WTC11 (cell line): ENCODE data around the gene EIF3M. TPM values are rescaled to one million over a fixed set of nuclear protein-coding genes. Genes with fewer than 3 reads are reported as not detected.

Experiments used
- ATAC-seq: fragments of 200-7000 bp; cut with Tn5 transposase; 2 replicates; pipeline ENCODE4 v1.10.0; 2021; ENCODE audit warnings: mild to moderate bottlenecking, moderate library complexity
- Bru-seq: library from RNA; stranded (reverse); fragments of 400-500 nt; gene quantifications from one replicate; lab custom pipeline; 2021; lab: Mats Ljungman, UMichigan
- CTCF ChIA-PET: fragments of 300-600 bp; sonication (Branson Sonifier 250); formaldehyde crosslinking; loops from one replicate; lab custom pipeline; 2021; ENCODE audit warnings: antibody characterized with exemption; lab: Charles Lee
- POLR2A ChIA-PET: fragments of 350-600 bp; sonication (Branson Sonifier 250); formaldehyde crosslinking; loops from one replicate; lab custom pipeline; 2021; ENCODE audit warnings: antibody characterized with exemption; lab: Charles Lee
- DNase-seq: peaks from one replicate; pipeline ENCODE4 v3.0.0; 2021; ENCODE audit warnings: low spot score
- H3K27ac Mint-ChIP-seq: 2 replicates; pipeline ENCODE4 v1.8.0; 2021; ENCODE audit warnings: mixed read lengths
- H3K27me3 Mint-ChIP-seq: 2 replicates; pipeline ENCODE4 v1.8.0; 2021; ENCODE audit warnings: low read depth, mild to moderate bottlenecking, moderate library complexity, mixed read lengths
- H3K36me3 Mint-ChIP-seq: 2 replicates; pipeline ENCODE4 v1.8.0; 2021; ENCODE audit warnings: mixed read lengths
- H3K4me1 Mint-ChIP-seq: 2 replicates; pipeline ENCODE4 v1.8.0; 2022; ENCODE audit warnings: mixed read lengths
- H3K4me3 Mint-ChIP-seq: 2 replicates; pipeline ENCODE4 v1.8.0; 2021; ENCODE audit warnings: mild to moderate bottlenecking, moderate library complexity, mixed read lengths
- H3K9me3 Mint-ChIP-seq: 2 replicates; pipeline ENCODE4 v1.8.0; 2021; ENCODE audit warnings: mixed read lengths
- ARID4B ChIP-seq: sonication (generic); formaldehyde crosslinking; IDR thresholded peaks from 2 replicates; pipeline ENCODE4 v1.8.0; 2023; ENCODE audit warnings: missing genetic modification reagents, mild to moderate bottlenecking, borderline replicate concordance
- ATF2 ChIP-seq: sonication (generic); formaldehyde crosslinking; IDR thresholded peaks from 2 replicates; pipeline ENCODE4 v1.8.1; 2022; ENCODE audit warnings: low read depth, missing genetic modification reagents, borderline replicate concordance
- E2F4 ChIP-seq: sonication (generic); formaldehyde crosslinking; IDR thresholded peaks from 2 replicates; pipeline ENCODE4 v1.8.1; 2022; ENCODE audit warnings: low read depth, mild to moderate bottlenecking, moderate library complexity, missing genetic modification reagents, borderline replicate concordance
- E2F5 ChIP-seq: sonication (generic); formaldehyde crosslinking; IDR thresholded peaks from 2 replicates; pipeline ENCODE4 v1.8.1; 2022; ENCODE audit warnings: mild to moderate bottlenecking, moderate library complexity, missing genetic modification reagents
- FOXP1 ChIP-seq: sonication (generic); formaldehyde crosslinking; IDR thresholded peaks from 2 replicates; pipeline ENCODE4 v1.8.0; 2022; ENCODE audit warnings: missing genetic modification reagents, mild to moderate bottlenecking, moderate library complexity, borderline replicate concordance
- FOXP4 ChIP-seq: sonication (generic); formaldehyde crosslinking; IDR thresholded peaks from 2 replicates; pipeline ENCODE4 v1.8.0; 2022; ENCODE audit warnings: mild to moderate bottlenecking, missing genetic modification reagents
- GABPB1 ChIP-seq: sonication (generic); formaldehyde crosslinking; IDR thresholded peaks from 2 replicates; pipeline ENCODE4 v1.8.1; 2023; ENCODE audit warnings: mild to moderate bottlenecking, missing genetic modification reagents
- HMGXB4 ChIP-seq: sonication (generic); formaldehyde crosslinking; IDR thresholded peaks from 2 replicates; pipeline ENCODE4 v1.8.1; 2023; ENCODE audit warnings: mild to moderate bottlenecking, moderate library complexity, missing genetic modification reagents
- MAX ChIP-seq: sonication (generic); formaldehyde crosslinking; IDR thresholded peaks from 2 replicates; pipeline ENCODE4 v1.8.0; 2022; ENCODE audit warnings: mild to moderate bottlenecking, missing genetic modification reagents
- MXD4 ChIP-seq: fragments of 250-450 bp; sonication (Bioruptor Pico); IDR thresholded peaks from 2 replicates; pipeline ENCODE4 v1.8.0; 2021; ENCODE audit warnings: mild to moderate bottlenecking, moderate library complexity, borderline replicate concordance
- MYBL2 ChIP-seq: sonication (generic); formaldehyde crosslinking; IDR thresholded peaks from 2 replicates; pipeline ENCODE4 v1.8.1; 2023; ENCODE audit warnings: mild to moderate bottlenecking, moderate library complexity, missing genetic modification reagents
- NFATC4 ChIP-seq: fragments of 250-450 bp; sonication (Bioruptor Pico); IDR thresholded peaks from 2 replicates; pipeline ENCODE4 v1.9.0; 2021; ENCODE audit warnings: mild to moderate bottlenecking
- NFE2L1 ChIP-seq: sonication (generic); formaldehyde crosslinking; IDR thresholded peaks from 2 replicates; pipeline ENCODE4 v1.8.1; 2023; ENCODE audit warnings: missing genetic modification reagents
- NR3C1 ChIP-seq: sonication (generic); formaldehyde crosslinking; conservative IDR thresholded peaks from 2 replicates; pipeline ENCODE4 v1.8.1; 2023; ENCODE audit warnings: low read depth, mild to moderate bottlenecking, missing genetic modification reagents
- RELA ChIP-seq: sonication (generic); formaldehyde crosslinking; IDR thresholded peaks from 2 replicates; pipeline ENCODE4 v1.8.1; 2022; ENCODE audit warnings: missing genetic modification reagents, mild to moderate bottlenecking, borderline replicate concordance
- TEAD1 ChIP-seq: sonication (generic); formaldehyde crosslinking; IDR thresholded peaks from 2 replicates; pipeline ENCODE4 v1.8.0; 2022; ENCODE audit warnings: mild to moderate bottlenecking, missing genetic modification reagents
- ZNF281 ChIP-seq: sonication (generic); formaldehyde crosslinking; IDR thresholded peaks from 2 replicates; pipeline ENCODE4 v1.8.0; 2023; ENCODE audit warnings: mild to moderate bottlenecking, missing genetic modification reagents
- ZNF396 ChIP-seq: fragments of 250-450 bp; sonication (Bioruptor Pico); IDR thresholded peaks from 2 replicates; pipeline ENCODE4 v1.8.0; 2021; ENCODE audit warnings: mild to moderate bottlenecking, moderate library complexity, borderline replicate concordance
- long read RNA-seq, 3 experiments: library from RNA in 1 of 3; library from capped mRNA in 1 of 3; library from polyadenylated mRNA in 1 of 3; unstranded in 2 of 3; stranded (forward) in 1 of 3; transcript quantifications; one replicate each; pipeline ENCODE4 v2.0.0, GENCODE V29; 2021
- total RNA-seq: library from RNA; stranded (reverse); gene quantifications from 3 replicates; pipeline ENCODE4 v1.2.3, GENCODE V29; 2021

Gene EIF3M
- total RNA-seq (320 to 365 TPM (median 321 TPM) in 3 replicates), Bru-seq, nascent RNA (percentile 96 among the genes with signal in this experiment)
- long read RNA-seq, experiment 1, full-length matches to known transcripts: 590 of 684 reads
- long read RNA-seq, experiment 1, partial matches to known transcripts: 27 of 684 reads
- long read RNA-seq, experiment 1, other reads (novel, unspliced or antisense): 67 of 684 reads
- long read RNA-seq, experiment 2, full-length matches to known transcripts: 325 of 422 reads
- long read RNA-seq, experiment 2, partial matches to known transcripts: 57 of 422 reads
- long read RNA-seq, experiment 2, other reads (novel, unspliced or antisense): 40 of 422 reads
- long read RNA-seq, experiment 3, full-length matches to known transcripts: 1,185 of 1,315 reads
- long read RNA-seq, experiment 3, partial matches to known transcripts: 24 of 1,315 reads
- long read RNA-seq, experiment 3, other reads (novel, unspliced or antisense): 106 of 1,315 reads

- ATAC-seq: peak; percentile 99
- H3K4me1 Mint-ChIP-seq: peaks cover 35% of the 10 kb centered on the region
- DNase-seq: peak; percentile 95
- POLR2A ChIA-PET: interaction anchor here (0.6 to 0.8 kb wide), 2 partner anchors 135 to 248 kb away, joined by 3 to 5 read pairs; no protein-coding TSS in a partner anchor
- CTCF ChIA-PET: interaction anchor here (0.8 to 1.5 kb wide), 2 partner anchors 197 to 249 kb away, joined by 3 to 5 read pairs; no protein-coding TSS in a partner anchor
- H3K36me3 Mint-ChIP-seq: peaks cover 4% of the 10 kb centered on the region
- H3K4me3 Mint-ChIP-seq: peak within 1 kb of the TSS; percentile 98
- peak within 1 kb of the TSS; percentile 98 for H3K27ac Mint-ChIP-seq
- H3K9me3 Mint-ChIP-seq: no peaks in the 10 kb centered on the region
- H3K27me3 Mint-ChIP-seq: no peaks in the 10 kb centered on the region
- TF ChIP-seq ZNF396 (CRISPR knock-in tag) (no peak), FOXP1 (CRISPR knock-in tag) (0 out of 2 replicates have a peak, but pooled peaks have one; percentile 75), MXD4 (CRISPR knock-in tag) (no peak), ARID4B (CRISPR knock-in tag) (peak; percentile 66; the same call in 1 of the 2 replicates), HMGXB4 (CRISPR knock-in tag) (peak; percentile 62), E2F5 (CRISPR knock-in tag) (peak; percentile 84), GABPB1 (CRISPR knock-in tag) (peak; percentile 95), ATF2 (CRISPR knock-in tag) (no peak), E2F4 (peak; percentile 41; the same call in 1 of the 2 replicates), FOXP4 (CRISPR knock-in tag) (peak; percentile 61), NR3C1 (no peak), MAX (CRISPR knock-in tag) (peak; percentile 93), MYBL2 (CRISPR knock-in tag) (no peak), NFE2L1 (no peak), ZNF281 (CRISPR knock-in tag) (no peak), RELA (CRISPR knock-in tag) (no peak), TEAD1 (CRISPR knock-in tag) (peak; percentile 83), NFATC4 (CRISPR knock-in tag) (no peak)
Observed at GRCh38 chr11:32583459-32584271, at the start of gene EIF3M. TSS of gene EIF3M (plus strand) at chr11:32583831. CDS start at chr11:32583888, 57 bp downstream.
